Esophagus muscularis mucosa (tissue), 3 donors: ENCODE measurements around the gene PREX1.

ENCODE experiments used
- POLR2A ChIP-seq: fragments of 450-650 bp; IDR thresholded peaks from one replicate; pipeline ENCODE4 v1.6.1; 2017; ENCODE audit warnings: antibody characterized with exemption, moderate library complexity, mild to moderate bottlenecking, low read depth
- POLR2AphosphoS5 ChIP-seq, 2 donors: sonication (generic); formaldehyde crosslinking; IDR thresholded peaks; one replicate each; pipeline ENCODE4 v1.6.1; 2017; ENCODE audit warnings: antibody characterized with exemption in 2 of 2
- TF ChIP-seq, protein P1 (sequence below), 3 experiments: fragments of 200-600 bp in 2 of 3; fragments of 450-650 bp in 1 of 3; sonication (generic) in 2 of 3; IDR thresholded peaks; one replicate each; pipeline ENCODE4 v1.5.1; 2017 to 2019; ENCODE audit warnings: antibody characterized with exemption in 3 of 3, mild to moderate bottlenecking in 2 of 3, moderate library complexity in 1 of 3

DNA sequence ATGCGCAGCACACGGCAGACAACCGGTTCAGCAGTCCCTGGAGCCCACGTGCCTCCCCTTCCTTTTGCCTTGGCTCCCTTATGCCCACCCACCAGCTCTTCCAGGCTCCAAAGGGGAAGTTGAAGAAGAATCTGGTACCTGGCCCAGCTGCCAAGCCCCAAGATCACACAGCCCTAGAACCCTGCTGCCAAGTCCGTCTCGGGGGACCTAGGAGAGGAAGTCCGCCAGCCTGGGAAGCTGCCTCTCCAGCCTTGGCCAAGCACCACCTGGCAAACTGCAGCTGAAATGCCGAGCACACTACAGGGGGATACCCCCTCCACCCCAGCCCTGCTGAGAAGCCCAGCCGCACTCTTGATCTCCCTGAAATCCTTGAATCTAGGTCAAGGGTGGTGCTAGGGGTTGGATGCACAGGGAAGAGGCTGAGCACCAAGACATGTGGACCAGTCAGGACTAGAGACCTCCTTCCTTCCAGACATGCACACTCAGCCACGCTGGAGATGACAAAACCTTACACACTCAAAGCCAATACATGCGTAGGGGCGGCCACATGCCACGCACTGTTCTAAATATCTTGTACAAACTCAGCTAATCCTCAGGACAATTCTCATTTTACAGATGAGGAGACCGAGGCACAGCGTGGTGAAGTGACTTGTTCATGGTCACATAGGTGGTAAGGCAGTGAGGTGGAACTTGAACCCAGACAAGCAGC lies 124.1 kb downstream of the PREX1 start:
- TF ChIP-seq, protein P1, sequence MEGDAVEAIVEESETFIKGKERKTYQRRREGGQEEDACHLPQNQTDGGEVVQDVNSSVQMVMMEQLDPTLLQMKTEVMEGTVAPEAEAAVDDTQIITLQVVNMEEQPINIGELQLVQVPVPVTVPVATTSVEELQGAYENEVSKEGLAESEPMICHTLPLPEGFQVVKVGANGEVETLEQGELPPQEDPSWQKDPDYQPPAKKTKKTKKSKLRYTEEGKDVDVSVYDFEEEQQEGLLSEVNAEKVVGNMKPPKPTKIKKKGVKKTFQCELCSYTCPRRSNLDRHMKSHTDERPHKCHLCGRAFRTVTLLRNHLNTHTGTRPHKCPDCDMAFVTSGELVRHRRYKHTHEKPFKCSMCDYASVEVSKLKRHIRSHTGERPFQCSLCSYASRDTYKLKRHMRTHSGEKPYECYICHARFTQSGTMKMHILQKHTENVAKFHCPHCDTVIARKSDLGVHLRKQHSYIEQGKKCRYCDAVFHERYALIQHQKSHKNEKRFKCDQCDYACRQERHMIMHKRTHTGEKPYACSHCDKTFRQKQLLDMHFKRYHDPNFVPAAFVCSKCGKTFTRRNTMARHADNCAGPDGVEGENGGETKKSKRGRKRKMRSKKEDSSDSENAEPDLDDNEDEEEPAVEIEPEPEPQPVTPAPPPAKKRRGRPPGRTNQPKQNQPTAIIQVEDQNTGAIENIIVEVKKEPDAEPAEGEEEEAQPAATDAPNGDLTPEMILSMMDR (IDR thresholded peaks at IDR 0.05), result no peak
- TF ChIP-seq POLR2AphosphoS5 (IDR thresholded peaks at IDR 0.05), result no peak
- TF ChIP-seq POLR2A, result no peak
